Ishikawa (cell line): ENCODE data around the gene ESR2.

Experiments
- CEBPB ChIP-seq: IDR thresholded peaks from 2 replicates; pipeline ENCODE4 v1.6.1; 2012
- CREB1 ChIP-seq: IDR thresholded peaks from 2 replicates; pipeline ENCODE4 v1.6.1; 2012; ENCODE audit warnings: low read depth
- EGR1 ChIP-seq: IDR thresholded peaks from 2 replicates; pipeline ENCODE4 v1.6.1; 2012
- EP300 ChIP-seq: IDR thresholded peaks from 2 replicates; pipeline ENCODE4 v1.6.1; 2012; ENCODE audit warnings: borderline replicate concordance
- FOXM1 ChIP-seq: IDR thresholded peaks from 2 replicates; pipeline ENCODE4 v1.6.1; 2012; ENCODE audit warnings: low read depth, borderline replicate concordance
- MAX ChIP-seq: IDR thresholded peaks from 2 replicates; pipeline ENCODE4 v1.6.1; 2012
- NFIC ChIP-seq: IDR thresholded peaks from 2 replicates; pipeline ENCODE4 v1.6.1; 2012
- RAD21 ChIP-seq: IDR thresholded peaks from 2 replicates; pipeline ENCODE4 v1.6.1; 2012; ENCODE audit warnings: low read depth
- REST ChIP-seq: IDR thresholded peaks from 2 replicates; pipeline ENCODE4 v1.6.1; 2012; ENCODE audit warnings: low read depth, mild to moderate bottlenecking
- TAF1 ChIP-seq: IDR thresholded peaks from 2 replicates; pipeline ENCODE4 v1.6.1; 2012; ENCODE audit warnings: low read depth, mild to moderate bottlenecking
- TCF12 ChIP-seq: IDR thresholded peaks from 2 replicates; pipeline ENCODE4 v1.6.1; 2012; ENCODE audit warnings: low read depth
- TEAD4 ChIP-seq: IDR thresholded peaks from 2 replicates; pipeline ENCODE4 v1.6.1; 2012
- USF1 ChIP-seq: IDR thresholded peaks from 2 replicates; pipeline ENCODE4 v1.6.1; 2012
- YY1 ChIP-seq: IDR thresholded peaks from 2 replicates; pipeline ENCODE4 v1.6.1; 2012; ENCODE audit warnings: low read depth
- ZBTB7A ChIP-seq: IDR thresholded peaks from 2 replicates; pipeline ENCODE4 v1.6.1; 2012; ENCODE audit warnings: low read depth

The ESR2 gene

GRCh38 chr14:64209444-64210131 lies 84.6 kb downstream of the ESR2 start:
- TF ChIP-seq RAD21 (no peak), USF1 (no peak), ZBTB7A (no peak), CREB1 (no peak), TEAD4 (no peak), CEBPB (no peak), EGR1 (no peak), FOXM1 (no peak), REST (no peak)

GRCh38 chr14:64208981-64209380 lies 85.2 kb downstream of the ESR2 start:
- TF ChIP-seq RAD21 (no peak), MAX (no peak), TAF1 (no peak), NFIC (no peak), REST (no peak), CREB1 (no peak), FOXM1 (no peak), USF1 (no peak), TEAD4 (no peak), YY1 (no peak), EGR1 (no peak), TCF12 (no peak), CEBPB (no peak), EP300 (no peak), ZBTB7A (no peak)

- TF ChIP-seq YY1 (no peak), ZBTB7A (no peak), TCF12 (no peak), CREB1 (no peak), FOXM1 (no peak), MAX (no peak), CEBPB (no peak), EGR1 (no peak), EP300 (no peak), TEAD4 (no peak), TAF1 (no peak), RAD21 (no peak), USF1 (no peak), REST (no peak)
Observed at GRCh38 chr14:64208261-64208660, 85.9 kb downstream of the ESR2 start.

GRCh38 chr14:64203366-64204006 lies 90.7 kb downstream of the ESR2 start:
- TF ChIP-seq TEAD4: no peak
- TF ChIP-seq MAX: no peak
- no peak for TF ChIP-seq YY1
- no peak for TF ChIP-seq CREB1
- TF ChIP-seq REST: no peak
- TF ChIP-seq RAD21: no peak
- TF ChIP-seq USF1: no peak
- TF ChIP-seq EP300: no peak
- no peak for TF ChIP-seq EGR1
- TF ChIP-seq FOXM1: no peak
